Activated T-cell treated with anti-CD3 and anti-CD28 coated beads for 24 hours (primary cell): ENCODE results near the gene KBTBD2.
"Not testable (repeated sequence)": the region's sequence is repeated elsewhere in the genome, so short reads cannot be mapped to it uniquely, and the experiment has no call there.

ENCODE experiments used
- DNase-seq: peaks from one replicate; pipeline ENCODE4 v3.0.0-alpha.2; 2020; ENCODE audit warnings: low read depth

Gene KBTBD2

DNA sequence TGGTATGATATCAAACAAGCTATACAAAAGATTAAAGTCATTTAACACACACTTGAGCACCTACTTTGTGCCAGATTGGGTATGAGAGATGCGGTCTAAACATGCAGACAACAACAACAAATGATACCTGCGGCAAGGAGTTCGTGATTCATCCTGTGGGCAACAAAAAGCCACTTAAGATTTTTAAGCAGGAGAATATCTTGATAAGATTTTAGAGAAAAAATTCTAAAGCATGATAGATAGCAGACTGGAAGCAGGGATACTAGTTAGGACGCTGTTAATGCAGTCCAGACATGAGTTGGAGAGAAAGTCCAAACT is 1.6 kb upstream of the KBTBD2 start:
- no peak for DNase-seq

DNA sequence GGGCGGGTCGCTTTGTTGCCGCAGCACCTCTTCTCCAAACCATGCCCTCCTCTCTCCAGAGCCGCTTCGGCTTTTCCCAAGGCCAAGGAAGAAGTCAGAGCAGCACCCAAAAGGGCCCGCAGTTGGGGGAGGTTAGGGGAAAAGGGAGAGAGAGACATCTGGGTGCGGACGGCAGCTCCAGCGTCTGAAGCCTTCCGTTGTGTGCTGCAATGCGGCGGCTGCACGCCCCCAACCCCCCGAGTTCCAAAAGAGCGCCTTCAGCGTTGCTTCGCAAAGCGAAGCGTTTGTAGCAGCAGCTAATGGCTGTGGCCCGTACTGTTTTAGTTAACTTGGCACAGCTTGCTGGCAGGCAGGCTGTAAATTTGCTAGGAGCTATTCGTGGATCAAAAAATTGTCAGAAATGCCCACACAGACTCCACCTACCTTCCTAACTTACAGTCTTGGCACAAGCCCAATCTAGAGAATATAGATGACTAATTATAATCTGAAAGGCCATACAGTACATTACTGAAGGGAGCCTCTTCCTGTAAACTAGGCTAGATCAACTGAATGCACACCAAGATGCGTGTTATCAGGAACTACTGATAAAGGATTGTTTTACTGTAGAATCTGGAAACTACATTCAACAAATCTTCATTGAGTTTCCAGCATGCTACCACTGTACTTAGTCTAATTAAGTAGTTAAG is 1.1 kb upstream of the KBTBD2 start:
- no peak for DNase-seq

DNA sequence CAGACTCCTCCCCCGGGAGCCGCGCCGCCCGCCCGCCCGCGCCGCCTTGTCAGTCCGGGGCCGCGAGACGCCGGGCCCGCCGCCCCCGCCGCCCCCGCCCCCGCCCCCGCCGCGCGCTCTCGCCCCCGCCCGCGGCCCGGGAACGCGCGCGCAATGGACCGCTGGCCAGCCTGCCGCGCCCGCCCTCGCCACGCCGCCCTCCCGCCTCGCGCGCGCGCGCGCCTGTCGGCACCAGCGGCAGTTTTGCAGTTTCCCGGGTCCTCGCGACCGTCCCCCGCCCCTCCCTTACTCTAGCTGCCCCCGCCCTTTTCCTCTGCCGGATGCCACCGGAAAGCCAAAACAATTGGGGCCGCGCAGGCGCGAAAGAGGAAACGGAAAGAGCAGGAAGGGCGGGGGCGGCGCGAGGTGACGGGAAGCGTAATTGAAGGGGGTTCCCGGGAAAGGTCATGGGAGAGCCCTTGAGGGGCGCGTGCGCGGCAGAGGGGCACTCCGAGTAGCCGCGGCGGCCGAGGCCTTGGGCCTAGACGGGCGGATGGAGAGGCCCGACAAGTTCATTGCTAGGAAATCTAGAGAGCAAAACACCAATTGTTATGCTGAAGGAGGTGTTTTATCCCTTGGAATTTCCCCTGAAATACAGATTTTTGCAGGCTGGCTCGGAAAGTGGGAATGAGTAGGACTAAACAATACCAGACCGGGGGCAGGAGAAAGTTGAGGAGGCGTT is 400 bp upstream of the KBTBD2 start:
- peak; percentile 97 for DNase-seq

DNA sequence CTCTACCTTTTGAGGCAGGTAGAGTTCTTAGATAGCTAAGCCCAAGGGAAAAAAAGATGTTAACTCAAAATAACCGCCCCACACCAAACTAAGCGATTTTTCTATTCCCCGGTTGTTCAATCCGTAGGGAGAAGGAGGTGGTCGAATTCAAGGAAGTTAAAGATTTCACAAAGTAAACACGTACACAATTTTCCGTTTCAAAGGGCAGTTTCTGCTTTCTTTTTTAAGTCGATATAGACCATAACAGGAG is 842 bp downstream of the KBTBD2 start:
- no peak for DNase-seq

DNA sequence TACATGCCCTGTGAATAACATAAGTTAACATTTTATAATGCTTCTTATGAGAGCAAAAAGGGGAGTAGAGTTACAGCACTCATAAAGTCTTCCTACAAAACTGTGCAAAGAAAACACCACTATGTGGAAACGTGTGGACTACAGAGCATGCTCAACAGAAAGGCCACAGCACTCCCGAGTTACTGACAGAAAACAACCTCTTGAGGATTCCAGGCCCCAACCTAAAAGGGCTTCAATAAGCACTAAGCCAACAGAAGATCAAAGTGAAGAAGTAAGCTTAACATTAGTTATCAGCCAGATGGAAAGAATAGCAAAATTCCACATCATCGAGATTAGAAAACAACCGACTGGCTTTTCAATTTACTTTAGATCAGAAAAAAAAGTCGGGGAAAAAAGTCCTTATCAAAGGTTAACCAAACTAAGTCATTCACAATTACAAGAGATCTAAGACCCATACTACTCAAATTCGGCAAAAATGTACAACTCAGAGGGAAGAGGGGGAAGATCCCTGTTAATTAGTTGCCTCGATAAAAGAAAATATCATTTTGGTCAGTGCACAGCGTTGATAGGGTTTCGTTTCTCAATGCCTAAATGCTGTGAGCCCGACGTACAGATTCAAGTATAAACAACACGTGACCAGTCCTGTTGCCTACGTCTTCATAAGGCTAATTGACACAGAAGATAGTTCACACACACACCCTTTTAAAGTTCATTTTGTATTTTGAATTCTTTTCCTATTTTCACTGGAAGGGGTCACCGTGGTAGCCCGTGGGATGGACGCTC is 1.4 kb downstream of the KBTBD2 start:
- DNase-seq, result peak; percentile 24

DNA sequence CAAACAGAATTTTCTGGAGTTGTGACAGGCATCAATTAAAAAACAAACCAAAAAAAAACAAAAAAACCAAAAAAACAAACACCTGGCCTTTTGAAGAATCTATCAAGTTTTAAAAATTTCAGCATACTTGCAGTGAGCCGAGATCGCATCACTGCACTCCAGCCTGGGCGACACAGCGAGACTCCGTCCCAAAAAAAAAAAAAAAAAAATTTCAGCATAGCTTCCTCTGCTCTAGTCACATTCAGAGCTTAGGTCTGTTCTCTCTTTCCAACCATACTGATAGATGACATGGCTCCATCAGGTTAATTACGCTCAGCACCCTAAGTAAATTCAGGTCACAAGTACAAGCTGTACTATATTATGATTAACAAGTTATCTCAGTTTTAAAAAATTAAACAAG is 3.1 kb downstream of the KBTBD2 start:
- DNase-seq, result no peak

DNA sequence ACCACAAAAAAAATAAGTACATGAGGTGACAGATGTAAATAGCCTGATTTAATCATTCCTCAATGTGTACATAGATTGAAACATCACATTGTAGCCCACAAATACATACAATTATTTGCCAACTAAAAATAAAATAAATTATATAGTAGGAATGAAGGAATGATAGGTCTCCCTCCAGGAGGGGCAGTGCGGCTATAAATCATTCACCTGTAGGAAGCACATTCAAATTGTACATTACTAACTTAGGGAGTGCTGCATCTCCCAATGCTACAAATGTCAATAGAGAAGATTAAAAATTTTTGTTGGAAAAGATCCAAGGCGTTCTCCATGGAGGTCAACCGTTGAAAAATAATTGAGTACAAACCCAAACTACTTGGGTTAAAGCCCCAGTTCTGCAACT is 4.2 kb downstream of the KBTBD2 start:
- no peak for DNase-seq

DNA sequence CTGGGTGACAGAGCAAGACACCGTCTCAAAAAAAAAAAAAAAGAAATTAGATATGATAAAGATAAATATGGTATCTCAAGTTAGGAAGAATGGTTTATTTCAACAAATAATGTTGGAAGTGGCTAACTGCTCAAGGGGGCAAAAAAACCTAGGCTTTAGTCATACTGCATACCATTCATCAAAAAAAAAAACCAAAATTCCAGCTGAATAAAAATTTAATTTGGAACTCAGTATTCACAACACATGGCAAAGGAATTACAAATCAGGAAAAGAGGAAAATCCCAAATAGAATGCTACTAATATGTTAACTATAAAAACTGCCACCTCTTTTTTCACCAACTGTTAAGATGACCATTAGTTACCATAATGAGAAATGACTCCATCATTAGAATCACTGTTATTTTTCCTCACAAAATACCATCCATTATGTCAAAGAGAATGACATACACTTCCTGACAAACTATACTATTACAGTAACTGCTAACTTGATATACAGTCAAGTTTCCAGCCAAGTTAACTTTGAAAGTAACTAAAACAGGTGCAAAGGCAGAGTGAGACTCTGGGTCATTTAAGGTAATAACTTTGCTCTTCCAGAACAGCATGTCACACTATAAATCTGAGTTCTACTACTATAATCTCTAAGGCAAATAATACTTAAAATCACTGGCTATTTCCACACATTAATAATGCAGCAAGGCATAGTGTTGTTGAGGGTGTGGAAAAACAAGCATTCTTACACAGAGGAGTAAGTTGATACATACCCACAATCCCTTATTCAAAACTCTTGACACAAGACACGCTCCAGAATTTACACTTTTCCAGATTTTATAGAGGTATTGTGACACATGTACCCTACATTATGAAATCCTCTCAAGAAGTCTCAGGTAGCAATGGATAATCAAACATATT is 10.2 kb downstream of the KBTBD2 start:
- no peak for DNase-seq

DNA sequence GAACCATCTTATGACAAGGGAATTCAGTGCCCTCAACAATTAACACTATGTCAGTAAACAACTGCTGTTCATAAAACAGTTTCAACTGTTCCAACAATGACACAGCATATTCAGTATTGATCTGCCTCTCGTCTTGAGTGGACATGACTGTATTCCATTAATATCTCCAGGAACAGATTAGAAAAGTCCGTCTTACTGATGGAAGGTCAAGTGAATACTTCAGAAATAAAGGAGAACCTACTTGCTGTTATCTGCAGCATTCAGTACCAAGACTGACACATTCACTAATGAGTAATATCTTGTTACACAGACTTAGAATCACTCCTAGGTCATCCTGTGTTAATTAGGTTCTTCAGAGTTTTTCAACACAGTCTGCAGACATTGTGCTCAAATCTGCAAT is 12.1 kb downstream of the KBTBD2 start:
- DNase-seq, result no peak

DNA sequence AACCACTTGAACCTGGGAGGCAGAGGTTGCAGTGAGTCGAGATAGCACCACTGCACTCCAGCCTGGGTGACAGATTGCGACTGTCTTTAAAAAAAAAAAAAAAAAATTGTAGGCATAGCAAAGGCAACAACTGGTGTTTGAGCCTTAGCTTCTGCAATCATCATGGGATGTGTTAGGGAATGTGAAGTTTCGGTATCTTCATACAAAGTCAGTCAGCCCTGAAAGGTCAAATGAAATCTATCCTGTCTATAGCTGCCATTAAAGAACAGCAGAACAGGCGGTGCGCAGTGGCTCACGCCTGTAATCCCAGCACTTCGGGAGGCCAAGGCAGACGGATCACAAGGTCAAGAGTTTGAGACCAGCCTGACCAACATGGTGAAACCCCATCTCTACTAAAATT is 13.5 kb downstream of the KBTBD2 start:
- not testable (repeated sequence) for DNase-seq

DNA sequence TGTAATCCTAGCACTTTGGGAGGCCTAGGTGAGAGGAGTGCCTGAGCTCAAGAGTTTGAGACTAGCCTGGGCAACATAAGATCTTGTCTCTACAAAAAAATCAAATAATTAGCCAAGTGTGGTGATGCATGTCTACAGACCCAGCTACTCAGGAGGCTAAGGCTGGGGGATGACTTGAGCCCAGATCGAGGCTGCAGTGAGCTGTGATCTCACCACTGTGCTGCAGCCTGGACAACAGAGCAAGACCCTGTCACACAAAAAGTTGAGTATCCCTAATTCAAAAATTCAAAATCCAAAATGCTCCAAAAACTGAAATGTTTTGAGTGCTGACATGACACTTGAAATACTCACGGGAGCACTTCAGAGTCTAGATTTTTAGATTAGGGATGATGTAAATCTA is 19.1 kb downstream of the KBTBD2 start:
- DNase-seq, result no peak

DNA sequence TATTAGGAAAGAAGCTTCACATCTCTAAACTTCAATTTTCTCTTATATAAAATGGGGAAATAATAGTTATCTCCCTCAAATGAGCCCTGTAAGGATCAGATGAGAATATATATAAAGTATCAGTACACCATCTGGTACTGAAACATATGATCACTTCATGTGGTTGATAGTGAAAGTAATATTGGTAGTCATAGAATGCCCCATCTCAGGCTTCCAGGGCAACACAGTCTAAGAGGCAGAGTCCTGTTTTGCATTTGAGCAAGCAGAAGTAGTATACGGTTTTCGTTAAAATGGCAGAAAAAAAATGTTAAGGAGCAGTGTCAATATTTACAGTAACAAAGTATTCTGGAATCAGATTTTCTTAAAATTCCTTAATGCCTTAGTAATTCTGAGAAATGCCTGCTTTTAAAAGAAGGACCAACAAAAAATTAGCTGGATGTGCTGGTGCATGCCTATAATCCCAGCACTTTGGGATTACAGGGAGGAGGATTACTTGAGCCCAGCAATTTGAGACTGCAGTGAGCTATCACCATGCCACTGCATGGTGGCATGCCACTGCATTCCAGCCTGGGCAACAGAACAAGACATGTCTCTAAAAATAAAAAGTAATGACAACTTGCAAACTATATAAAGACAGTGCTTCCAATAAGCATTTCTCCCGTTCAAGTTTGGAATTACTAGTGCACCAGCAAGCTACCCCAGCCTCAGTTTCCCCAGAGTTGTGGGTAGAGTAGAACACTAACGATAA is 19.8 kb downstream of the KBTBD2 start:
- DNase-seq, result no peak

DNA sequence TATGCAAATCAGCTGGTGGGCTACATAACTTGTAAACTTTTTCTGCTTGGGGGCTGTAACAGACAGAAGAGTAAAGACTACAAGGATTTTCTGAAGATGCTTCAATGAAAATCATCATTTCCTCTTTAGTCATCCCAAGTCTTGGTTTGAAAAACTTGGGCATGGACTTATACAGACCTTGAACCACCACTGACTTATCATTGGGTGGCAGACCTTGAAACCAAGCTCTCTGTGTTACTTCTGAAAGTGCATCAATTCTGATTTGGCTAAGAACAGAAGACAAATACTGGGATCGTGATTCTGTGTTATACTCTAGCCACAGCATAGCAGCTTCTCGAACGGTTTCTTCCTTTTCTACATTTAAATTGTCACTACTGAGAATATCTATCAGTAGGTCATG is 21.3 kb downstream of the KBTBD2 start:
- no peak for DNase-seq

DNA sequence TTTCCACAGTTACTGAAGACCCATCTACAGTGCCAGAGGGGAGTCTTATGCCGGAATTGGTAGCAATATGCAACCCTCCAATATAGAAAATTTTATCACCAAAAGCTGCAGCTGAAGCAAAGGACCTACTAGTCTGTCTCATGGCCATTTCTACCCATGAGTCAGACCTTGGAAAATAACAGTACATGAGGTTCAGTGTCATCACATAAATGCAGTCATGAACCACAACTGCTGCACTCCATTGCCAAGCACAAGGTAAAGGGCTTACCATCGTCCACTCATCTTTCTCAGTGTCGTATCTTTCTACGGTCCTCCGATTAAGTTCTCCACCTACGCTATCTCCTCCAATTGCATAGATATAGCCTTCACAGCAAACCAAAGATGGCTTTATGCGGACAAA is 21.8 kb downstream of the KBTBD2 start:
- DNase-seq, result no peak

DNA sequence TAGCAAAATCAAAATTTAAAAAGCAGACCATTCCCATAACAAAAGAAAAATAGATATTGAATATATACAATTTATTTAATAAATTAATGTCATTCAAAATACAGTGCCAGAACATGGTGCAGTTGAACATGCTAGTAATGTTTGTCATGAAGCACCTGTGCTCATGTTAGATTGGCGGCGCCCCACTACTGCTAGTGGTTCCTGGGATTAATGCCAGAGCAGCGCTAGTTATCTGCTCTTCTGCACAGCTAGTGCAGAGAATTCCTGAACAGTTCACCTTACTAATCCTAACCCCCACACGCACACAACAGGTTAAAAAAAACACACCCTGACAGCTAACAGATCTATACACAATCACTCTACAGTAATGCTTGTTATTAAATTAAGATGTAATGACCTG is 23.4 kb downstream of the KBTBD2 start:
- no peak for DNase-seq

DNA sequence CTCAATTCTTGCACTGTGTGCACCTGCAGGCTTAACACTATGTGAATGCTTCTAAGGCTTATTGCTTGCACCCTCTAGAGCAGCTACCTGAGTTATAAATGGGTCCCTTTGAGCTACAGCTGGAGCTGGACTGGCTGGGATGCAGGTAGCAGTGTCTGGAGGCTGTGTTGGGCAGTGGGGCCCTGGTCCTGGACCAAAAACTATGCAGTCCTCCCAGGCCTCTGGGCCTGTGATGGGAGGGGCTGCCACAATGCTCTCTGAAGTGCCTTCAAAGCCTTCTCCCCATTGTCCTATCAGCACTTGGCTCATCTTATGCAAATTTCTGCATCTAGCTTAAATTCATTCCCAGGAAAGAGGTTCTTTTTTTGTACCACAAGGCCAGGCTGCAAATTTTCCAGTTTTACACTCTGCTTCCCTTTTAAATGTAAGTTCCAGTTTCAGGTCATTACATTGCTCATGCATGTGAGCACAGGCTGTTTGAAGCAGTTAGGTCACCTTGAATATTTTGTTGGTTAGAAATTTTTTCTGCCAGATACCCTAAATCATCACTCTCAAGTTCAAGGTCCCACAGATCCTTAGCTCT is 26.0 kb downstream of the KBTBD2 start:
- no peak for DNase-seq

DNA sequence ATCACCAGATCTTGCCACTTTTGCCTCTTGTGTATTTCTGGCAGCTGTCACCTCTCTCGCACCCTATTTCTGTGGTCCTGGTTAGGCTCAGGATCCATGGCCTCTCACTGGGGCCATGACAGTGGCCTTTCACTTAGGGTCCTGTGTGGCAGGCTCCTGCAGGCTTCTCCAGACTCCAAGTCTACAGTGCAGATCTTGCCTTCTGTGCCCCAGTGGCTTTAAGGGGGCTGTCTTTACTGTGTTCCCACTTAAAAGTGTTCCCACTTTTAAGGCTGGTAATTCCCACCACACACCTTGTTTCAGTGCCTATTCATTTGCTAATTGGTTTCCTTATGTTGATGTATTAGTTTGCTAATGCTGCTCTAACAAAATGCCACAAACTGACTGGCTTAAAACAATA is 27.7 kb downstream of the KBTBD2 start:
- not testable (repeated sequence) for DNase-seq

DNA sequence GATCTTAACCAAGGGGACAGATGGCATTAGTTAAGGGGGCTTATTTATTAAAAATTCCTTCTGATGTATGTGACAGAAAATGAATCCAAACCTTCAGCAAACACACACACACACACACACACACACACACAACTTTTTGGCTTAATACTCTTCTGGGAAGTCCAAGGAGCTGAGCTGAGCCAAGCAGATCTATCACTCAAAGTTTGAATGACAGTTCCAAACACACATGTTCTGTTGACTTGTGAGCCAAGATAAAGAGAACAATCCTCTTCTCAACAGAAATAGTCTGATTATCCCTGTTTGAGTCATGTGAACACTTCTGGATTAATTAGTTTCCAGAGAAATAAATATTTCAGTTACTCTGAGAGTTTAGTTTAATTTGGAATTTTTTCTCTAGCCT is 31.5 kb downstream of the KBTBD2 start:
- DNase-seq, result no peak

DNA sequence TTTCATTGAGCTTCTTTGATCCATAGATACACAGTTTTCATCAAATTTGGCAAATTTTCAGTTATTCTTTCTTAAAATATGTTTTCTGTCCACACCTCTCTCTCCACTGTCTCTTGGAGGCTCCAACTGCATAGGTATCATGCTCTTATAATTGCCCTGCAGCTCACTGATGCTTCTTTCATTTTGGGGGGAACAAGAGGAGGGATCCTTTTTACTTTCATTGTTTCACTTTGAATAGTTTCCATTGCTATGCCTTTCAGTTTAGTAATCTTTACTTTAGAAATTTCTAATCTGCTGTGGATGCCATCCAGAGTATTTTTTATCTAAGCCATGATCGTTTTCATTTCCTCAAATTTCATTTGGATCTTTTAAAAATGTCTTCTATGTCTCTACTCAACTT is 32.9 kb downstream of the KBTBD2 start:
- no peak for DNase-seq

DNA sequence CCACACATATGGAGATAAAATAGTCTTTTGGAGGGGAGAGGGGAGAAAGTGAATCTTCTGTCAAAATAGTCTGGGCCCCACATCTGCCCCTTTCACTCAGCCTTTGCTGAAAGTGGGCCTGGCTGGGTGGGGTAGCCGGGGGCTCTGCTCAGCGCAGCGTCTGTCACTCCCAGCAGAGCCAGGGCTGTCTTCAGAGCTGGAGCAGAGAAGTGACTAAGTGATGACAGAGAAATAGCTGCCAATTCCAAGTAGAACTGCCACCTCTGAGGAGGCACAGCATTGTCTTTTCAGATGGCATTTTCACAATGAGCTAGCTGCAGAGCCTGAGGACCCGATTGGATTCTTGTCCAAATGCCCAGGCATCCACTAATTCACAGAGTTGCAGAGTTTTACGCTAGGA is 34.5 kb downstream of the KBTBD2 start:
- not testable (repeated sequence) for DNase-seq
